ENCODE results near the gene PLXNA1. TPM values are rescaled to one million over a fixed set of nuclear protein-coding genes. Genes with fewer than 3 reads are reported as not detected.

The PLXNA1 gene
- total and polyA plus RNA-seq, 10 of the 15 experiments (the other 5 are each of a cell fraction or from before 2014, with no cell fraction given): 0.03 to 16.4 (median 2.5) TPM

DNA sequence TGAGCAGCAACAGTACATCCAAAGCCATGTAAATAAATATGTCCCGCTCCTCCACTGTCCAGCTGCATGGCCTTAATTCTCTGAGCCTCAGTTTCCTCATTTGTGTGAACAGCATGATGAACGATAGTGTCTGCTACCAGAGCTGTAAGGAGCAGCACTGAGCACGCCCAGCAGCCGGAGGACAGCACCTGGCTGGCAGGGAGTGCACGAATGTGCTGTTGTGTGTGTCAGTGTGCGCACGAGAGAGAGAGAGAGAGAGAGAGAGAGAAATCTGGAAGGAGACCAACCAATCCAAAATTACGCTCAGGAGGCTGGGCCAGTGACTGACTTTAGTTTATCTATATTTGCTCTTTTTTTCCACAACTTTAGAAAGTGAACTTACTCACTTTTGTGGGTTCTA is 26.6 kb upstream of the PLXNA1 start:
- H3K27me3 ChIP-seq (replicated peaks in 1 of 2; ENCODE audit: control insufficient read depth in 2 of 2, insufficient read depth in 2 of 2, low read length in 1 of 2): no peaks in the 10 kb centered on the region
- H3K36me3 ChIP-seq (ENCODE audit: control insufficient read depth in 2 of 2, insufficient read depth in 2 of 2, low read length in 1 of 2): no peaks in the 10 kb centered on the region; a peak in 2 of 4 replicates
- BruUV-seq (replicated peaks): no TSS peak
- no peak overlapping the region for H2AFZ ChIP-seq (ENCODE audit: control insufficient read depth, low read depth, low read length)
- TF ChIP-seq DPF2 (IDR thresholded peaks at IDR 0.05): no peak
- no peak for TF ChIP-seq PAX8 (IDR thresholded peaks at IDR 0.05)
- no peak for TF ChIP-seq HCFC1 (IDR thresholded peaks at IDR 0.05; ENCODE audit: low read length)
- TF ChIP-seq SRF (IDR thresholded peaks at IDR 0.05; ENCODE audit: low read depth in 2 of 2, low read length in 2 of 2): no peak
- TF ChIP-seq, protein P1, sequence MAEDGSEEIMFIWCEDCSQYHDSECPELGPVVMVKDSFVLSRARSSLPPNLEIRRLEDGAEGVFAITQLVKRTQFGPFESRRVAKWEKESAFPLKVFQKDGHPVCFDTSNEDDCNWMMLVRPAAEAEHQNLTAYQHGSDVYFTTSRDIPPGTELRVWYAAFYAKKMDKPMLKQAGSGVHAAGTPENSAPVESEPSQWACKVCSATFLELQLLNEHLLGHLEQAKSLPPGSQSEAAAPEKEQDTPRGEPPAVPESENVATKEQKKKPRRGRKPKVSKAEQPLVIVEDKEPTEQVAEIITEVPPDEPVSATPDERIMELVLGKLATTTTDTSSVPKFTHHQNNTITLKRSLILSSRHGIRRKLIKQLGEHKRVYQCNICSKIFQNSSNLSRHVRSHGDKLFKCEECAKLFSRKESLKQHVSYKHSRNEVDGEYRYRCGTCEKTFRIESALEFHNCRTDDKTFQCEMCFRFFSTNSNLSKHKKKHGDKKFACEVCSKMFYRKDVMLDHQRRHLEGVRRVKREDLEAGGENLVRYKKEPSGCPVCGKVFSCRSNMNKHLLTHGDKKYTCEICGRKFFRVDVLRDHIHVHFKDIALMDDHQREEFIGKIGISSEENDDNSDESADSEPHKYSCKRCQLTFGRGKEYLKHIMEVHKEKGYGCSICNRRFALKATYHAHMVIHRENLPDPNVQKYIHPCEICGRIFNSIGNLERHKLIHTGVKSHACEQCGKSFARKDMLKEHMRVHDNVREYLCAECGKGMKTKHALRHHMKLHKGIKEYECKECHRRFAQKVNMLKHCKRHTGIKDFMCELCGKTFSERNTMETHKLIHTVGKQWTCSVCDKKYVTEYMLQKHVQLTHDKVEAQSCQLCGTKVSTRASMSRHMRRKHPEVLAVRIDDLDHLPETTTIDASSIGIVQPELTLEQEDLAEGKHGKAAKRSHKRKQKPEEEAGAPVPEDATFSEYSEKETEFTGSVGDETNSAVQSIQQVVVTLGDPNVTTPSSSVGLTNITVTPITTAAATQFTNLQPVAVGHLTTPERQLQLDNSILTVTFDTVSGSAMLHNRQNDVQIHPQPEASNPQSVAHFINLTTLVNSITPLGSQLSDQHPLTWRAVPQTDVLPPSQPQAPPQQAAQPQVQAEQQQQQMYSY (CRISPR knock-in tag; IDR thresholded peaks at IDR 0.05): no peak
- TF ChIP-seq TCF12 (IDR thresholded peaks at IDR 0.05; ENCODE audit: low read depth, low read length): no peak
- TF ChIP-seq RB1 (IDR thresholded peaks at IDR 0.05; ENCODE audit: borderline replicate concordance): no peak
- no peak for TF ChIP-seq CTCF (IDR thresholded peaks at IDR 0.05 in 2 of 3, conservative IDR thresholded peaks at IDR 0.05 in 1 of 3; ENCODE audit: control insufficient read depth in 2 of 3, extremely low read depth in 1 of 3, insufficient read depth in 1 of 3, low read depth in 3 of 3, low read length in 3 of 3)
- no peak for TF ChIP-seq SP1 (IDR thresholded peaks at IDR 0.05; ENCODE audit: low read depth, low read length)
- no peak for TF ChIP-seq MEF2B (IDR thresholded peaks at IDR 0.05; ENCODE audit: partially characterized antibody, poor library complexity, severe bottlenecking)
- no peak for TF ChIP-seq IRF3 (IDR thresholded peaks at IDR 0.05)
- no peak for TF ChIP-seq FOXM1 (IDR thresholded peaks at IDR 0.05; ENCODE audit: low read depth, low read length)
- no peak for TF ChIP-seq CBX3 (IDR thresholded peaks at IDR 0.05; ENCODE audit: borderline replicate concordance, low read depth)
- no peak for TF ChIP-seq ESRRA (IDR thresholded peaks at IDR 0.05; ENCODE audit: low read length)
- no peak for TF ChIP-seq CEBPB (IDR thresholded peaks at IDR 0.05; ENCODE audit: borderline replicate concordance in 1 of 2, low read depth in 2 of 2, low read length in 2 of 2)
- no peak for TF ChIP-seq LARP7 (IDR thresholded peaks at IDR 0.05)
- no peak for TF ChIP-seq TCF7 (IDR thresholded peaks at IDR 0.05; ENCODE audit: borderline replicate concordance)
- no peak for TF ChIP-seq ASH2L (IDR thresholded peaks at IDR 0.05; ENCODE audit: borderline replicate concordance, low read depth)
- TF ChIP-seq NFXL1 (IDR thresholded peaks at IDR 0.05; ENCODE audit: borderline replicate concordance): no peak
- H3K27ac ChIP-seq (ENCODE audit: control insufficient read depth, insufficient read depth): no peak overlapping the region
- H4K20me1 ChIP-seq (ENCODE audit: control insufficient read depth, insufficient read depth): no peaks in the 10 kb centered on the region
- no peak for FAIRE-seq
- DNase-seq (ENCODE audit: low read depth, low spot score): no peak
- in situ Hi-C loops (cut with MboI): no loop called here
- H3K4me2 ChIP-seq (ENCODE audit: control insufficient read depth, insufficient read depth): no peak overlapping the region
- no peaks in the 10 kb centered on the region for H3K9me3 ChIP-seq (replicated peaks; ENCODE audit: control insufficient read depth, insufficient read depth, low read length)
- peaks cover 25% of the 10 kb centered on the region for H3K4me1 ChIP-seq (ENCODE audit: control insufficient read depth, insufficient read depth, low read length)
- ChIA-PET POLR2A (interaction anchor here (1.3 kb wide), 1 partner anchor 13 kb away, joined by 3 read pairs; no protein-coding TSS in a partner anchor), CTCF (no interaction called here), SMC1A (ENCODE audit: uncharacterized antibody, unreplicated experiment) (interaction anchor here (0.5 to 1.8 kb wide), 3 partner anchors 25 to 156 kb away, joined by 3 to 6 read pairs (median 3); no protein-coding TSS in a partner anchor), RAD21 (ENCODE audit: unreplicated experiment) (no interaction called here)
- H3K79me2 ChIP-seq (ENCODE audit: control insufficient read depth, insufficient read depth, low read length): no peaks in the 10 kb centered on the region
- H3K9ac ChIP-seq (ENCODE audit: control insufficient read depth, insufficient read depth, low read length): no peak overlapping the region
- no peak for ATAC-seq
- no peak overlapping the region for H3K4me3 ChIP-seq
- intact Hi-C loops (cut with micrococcal nuclease; ENCODE audit: unreplicated experiment): no loop called here
- WGBS (ENCODE audit: insufficient coverage, insufficient replicate concordance, low lambda C conversion rate, missing lambda C conversion rate): 90% methylated on average over 8 of the region's 8 CpGs
